ENCODE measurements around the gene TGFBR3. TPM values are rescaled to one million over a fixed set of nuclear protein-coding genes. Genes with fewer than 3 reads are reported as not detected.
"Not testable (repeated sequence)": the region's sequence is repeated elsewhere in the genome, so short reads cannot be mapped to it uniquely, and the experiment has no call there.

The TGFBR3 gene
- total RNA-seq, 1 donor from 2014 or later: 6.9 TPM

DNA sequence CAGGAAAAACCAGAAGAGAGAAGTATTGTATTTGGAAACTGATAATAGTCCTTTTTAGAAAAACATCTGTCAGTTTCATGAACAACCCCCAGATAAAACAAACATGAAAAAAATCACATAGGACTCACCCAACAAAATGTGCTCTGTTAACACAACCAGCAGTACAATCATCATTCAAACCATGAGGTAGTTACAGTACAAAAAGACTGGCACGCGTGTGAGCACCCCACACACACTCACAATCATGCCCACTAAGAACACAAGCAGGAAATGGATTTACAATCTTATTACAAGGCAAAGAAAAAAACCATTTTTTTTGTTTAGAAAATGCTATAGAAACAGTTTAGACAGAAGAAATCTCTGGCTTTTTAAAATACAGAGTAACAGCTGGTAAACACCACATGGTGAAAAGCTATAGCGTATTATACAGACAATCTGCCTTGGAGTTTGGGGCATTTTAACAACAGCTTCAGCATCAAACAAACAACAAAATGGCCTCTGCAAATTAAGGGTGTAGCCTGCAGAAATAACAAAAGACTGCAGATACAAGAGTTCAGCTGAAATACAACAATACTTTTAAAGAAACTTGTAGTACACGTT lies 205.3 kb downstream of the TGFBR3 start:
- no peak for DNase-seq

- no peak for DNase-seq
Measured at GRCh38 chr1:91679446-91679845, 206.5 kb downstream of the TGFBR3 start.

- no peak for DNase-seq
Measured at GRCh38 chr1:91676030-91676429, 209.9 kb downstream of the TGFBR3 start.

DNA sequence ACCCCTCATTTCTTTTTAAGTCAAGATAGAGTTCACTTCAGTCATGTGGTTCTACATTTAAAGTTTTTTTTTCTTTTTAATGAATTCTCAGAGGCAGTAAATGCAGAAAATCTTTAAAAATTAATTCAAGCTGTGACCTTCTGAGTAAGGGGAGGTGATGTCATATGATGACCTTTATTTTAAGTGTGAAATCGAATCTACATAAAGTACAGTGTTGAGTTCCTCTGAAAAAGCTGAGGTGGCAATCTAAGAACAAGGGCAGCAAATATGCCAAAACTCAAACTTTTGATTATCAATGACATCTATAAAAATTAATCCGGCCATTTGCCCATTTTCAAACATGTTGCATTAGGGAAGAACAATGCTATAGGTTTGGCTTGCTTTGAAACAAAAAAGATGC lies 211.8 kb downstream of the TGFBR3 start:
- DNase-seq: no peak

DNA sequence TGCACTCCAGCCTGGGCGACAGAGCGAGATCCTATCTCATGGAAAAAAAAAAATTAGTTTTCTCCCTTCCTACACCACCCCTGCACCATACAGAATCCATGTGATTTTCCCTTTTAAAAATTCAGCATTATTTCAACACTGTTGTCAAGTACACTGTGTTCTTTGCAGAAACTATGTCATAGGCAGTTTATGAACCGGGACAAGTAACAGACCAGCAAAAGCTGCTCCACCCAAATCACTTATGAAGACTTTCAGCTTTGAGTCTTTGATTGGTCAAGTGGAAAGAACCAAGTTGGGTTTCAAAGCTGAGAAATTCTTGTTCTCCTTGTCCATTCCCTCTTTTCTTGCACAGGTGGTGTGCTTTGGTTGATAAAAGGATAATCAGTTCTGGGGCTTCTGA lies 212.3 kb downstream of the TGFBR3 start:
- no peak for DNase-seq

GRCh38 chr1:91672601-91673161 lies 213.3 kb downstream of the TGFBR3 start:
- no peak for DNase-seq

DNA sequence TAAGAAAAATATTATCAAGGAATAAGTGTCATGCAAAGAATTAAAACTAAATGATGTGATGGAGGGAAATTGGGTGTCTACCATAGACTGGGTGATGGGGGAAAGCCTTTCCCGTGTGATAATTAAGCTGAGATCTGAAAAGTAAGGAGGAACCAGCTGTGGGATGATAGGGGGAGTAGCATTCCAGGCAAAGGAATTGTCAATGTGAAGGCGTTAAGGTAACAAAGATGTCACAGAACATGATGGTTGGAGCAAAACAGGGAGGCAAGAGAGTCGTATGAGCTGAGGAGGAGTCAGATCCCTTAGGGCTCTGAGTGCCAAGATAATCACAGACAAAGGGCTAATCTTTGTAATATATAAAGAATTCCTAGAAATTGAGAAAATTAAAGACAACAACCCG lies 215.2 kb downstream of the TGFBR3 start:
- DNase-seq: no peak

DNA sequence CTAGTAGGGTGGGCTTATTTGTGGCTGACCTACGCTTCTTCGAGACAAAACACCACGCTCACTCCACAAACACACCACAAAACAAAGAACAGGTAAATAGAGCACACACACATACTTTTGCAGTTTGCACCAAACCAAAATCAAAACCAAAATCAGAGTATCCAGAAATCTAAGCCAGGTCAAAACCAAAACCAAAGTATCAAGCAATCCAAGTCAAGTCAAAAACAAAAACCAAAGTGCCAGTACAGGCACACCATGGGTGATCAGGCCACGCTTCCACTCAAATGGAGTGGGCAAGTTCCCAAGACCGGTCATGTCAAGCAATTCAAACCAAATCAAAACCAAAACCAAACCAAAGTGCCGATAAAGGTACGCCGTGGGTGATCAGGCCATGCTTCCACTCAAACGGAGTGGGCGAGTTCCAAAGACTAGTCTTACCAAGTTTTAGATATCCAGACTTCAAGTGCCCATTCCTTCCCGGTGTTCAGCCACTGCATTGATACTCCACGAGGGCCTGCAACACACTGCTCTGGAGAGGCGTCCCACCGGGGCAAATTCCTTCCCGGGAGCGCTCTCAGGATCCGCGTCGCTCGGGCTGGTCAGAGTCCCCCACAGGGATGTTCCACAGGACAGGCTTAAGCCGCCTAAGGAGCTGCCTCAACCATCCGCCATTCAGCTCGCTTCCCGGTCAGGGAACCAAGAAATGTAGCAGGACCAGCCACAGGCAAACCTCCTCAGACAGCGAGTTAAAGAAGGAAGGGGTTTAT lies 216.2 kb downstream of the TGFBR3 start:
- DNase-seq: no peak

DNA sequence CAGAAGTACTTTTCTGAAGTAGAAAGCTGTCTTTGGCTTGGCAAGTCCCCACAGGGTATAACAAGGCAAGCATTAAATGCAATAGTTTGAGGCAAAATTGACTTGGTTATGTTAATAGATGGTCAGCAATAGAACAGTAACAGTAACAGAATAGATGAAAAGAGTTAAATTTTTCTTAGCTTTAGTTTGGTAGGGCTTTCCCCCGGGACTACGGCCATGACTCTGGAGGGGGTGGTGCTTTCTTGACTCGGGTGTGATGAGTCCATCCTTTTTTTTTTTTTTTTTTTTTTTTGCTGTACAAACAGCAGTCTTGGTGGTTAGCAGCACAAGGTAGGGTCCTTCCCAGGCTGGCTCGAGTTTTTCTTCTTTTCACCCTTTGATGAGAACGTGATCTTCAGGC lies 219.3 kb downstream of the TGFBR3 start:
- DNase-seq: not testable (repeated sequence)

DNA sequence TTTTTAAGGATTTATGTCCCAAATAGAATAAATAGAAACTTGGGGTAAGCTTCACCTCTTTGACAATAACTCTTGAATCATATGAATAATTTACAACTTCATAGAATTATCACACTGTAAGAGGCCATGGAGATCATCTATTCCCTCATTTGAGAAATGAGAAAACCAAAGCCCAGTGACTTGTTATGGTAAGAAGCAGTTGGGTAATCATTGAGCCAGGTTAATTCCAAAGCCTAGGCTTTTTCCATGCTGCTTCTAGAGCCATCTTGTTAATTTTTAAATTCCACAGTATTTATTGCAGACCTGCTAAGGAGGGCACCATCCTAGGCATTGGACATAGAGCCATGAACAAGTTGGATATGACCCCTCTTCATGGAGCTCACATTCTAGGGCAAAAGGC lies 224.8 kb downstream of the TGFBR3 start:
- no peak for DNase-seq

GRCh38 chr1:91660708-91661107 lies 225.2 kb downstream of the TGFBR3 start:
- DNase-seq: no peak

- DNase-seq: no peak
Measured at GRCh38 chr1:91655912-91656449, 230.0 kb downstream of the TGFBR3 start.

GRCh38 chr1:91653183-91653582 lies 232.8 kb downstream of the TGFBR3 start:
- no peak for DNase-seq

DNA sequence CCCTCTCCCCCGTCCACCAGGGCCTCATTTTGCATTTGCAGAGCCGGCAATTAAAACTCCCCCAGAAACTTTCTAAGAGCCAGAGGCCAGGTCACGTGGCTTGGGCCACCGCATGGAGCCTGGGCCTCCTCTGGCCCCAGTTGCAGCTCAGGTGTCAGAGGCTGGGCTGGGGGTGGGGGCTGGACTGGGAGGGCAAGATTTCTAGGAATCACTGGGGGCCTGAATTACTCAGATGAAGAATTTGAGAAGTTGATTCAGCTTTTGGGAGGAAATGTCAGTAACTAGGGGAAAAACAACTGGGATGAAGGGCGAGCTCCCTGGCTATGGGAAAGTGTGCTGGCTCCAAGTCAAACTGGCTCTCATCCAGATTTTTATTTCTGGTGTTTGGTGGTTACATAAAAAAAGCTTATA lies 234.3 kb downstream of the TGFBR3 start:
- DNase-seq: no peak

DNA sequence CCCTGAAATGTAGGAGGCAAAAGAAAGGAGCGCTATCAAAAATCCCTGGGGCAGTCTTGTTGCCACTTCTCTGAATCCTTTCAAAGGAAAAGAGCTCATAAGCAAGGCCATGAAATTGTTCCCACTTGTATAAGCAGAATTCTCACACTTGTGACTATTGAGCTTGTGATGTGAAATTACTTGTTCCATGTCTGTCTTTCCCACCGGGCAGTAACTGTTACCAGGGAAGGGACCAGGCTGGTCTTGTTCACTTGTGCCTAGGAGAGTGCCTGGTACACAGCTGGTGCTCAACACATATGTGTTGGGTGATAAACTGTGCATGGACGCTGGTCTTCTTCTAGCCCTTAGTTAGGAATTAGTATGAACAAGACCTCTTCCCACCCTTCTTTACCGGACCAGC lies 234.7 kb downstream of the TGFBR3 start:
- no peak for DNase-seq

GRCh38 chr1:91650764-91651163 lies 235.2 kb downstream of the TGFBR3 start:
- no peak for DNase-seq

DNA sequence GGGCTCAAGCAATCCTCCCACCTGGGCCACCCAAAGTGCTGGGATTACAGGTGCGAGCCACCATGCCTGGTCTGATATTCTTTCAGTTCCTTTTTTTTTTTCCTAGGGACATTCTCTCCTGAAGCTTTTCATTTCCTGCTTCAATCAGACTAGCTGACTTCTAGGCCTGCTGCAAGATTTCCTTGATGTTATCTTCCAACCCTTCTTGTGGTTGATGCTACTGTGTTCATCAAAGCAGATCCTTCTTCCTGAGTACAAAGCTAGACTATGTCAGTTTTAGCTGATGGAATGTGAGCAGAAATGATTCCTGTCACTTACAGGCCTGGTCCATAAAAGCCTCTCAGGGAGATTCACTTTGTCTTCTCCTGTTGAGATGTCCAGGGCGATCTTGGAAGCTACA lies 238.9 kb downstream of the TGFBR3 start:
- no peak for DNase-seq

DNA sequence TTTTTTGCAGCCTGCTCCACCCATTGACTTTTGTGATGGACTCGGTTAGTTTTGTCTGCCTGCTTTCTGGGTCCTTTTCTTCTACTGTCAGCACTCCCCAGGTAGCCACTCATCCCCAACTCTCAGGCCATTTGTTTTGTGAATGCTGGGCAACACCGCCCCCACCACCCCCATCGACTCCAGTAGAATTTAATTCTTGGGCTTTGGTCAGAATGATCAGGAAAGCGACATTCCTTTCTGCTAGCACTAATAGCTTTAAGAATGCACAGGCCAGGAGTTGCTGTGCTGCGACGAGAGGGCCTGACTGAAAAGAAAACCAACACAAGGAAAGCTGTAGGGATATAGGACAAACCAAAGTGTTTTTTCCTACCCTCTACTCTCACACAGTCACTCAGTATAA lies 240.9 kb downstream of the TGFBR3 start:
- no peak for DNase-seq

DNA sequence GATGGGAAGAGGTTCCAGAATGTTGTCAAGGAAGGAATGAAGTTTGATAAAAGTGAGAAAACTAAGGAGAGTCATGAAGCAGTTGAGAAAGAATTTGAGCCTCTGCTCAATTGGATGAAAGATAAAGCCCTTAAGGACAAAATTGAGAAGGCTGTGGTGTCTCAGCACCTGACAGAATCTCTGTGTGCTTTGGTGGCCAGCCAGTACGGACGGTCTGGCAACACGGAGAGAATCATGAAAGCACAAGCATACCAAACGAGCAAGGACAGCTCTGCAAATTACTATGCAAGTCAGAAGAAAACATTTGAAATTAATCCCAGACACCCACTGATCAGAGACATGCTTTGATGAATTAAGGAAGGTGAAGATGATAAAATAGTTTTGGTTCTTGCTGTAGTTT lies 242.5 kb downstream of the TGFBR3 start:
- no peak for DNase-seq

- DNase-seq: no peak
Measured at GRCh38 chr1:91640877-91641526, 244.9 kb downstream of the TGFBR3 start.

- no peak for DNase-seq
Measured at GRCh38 chr1:91637539-91637994, 248.4 kb downstream of the TGFBR3 start.

GRCh38 chr1:91635763-91636162 lies 250.2 kb downstream of the TGFBR3 start:
- DNase-seq: no peak

DNA sequence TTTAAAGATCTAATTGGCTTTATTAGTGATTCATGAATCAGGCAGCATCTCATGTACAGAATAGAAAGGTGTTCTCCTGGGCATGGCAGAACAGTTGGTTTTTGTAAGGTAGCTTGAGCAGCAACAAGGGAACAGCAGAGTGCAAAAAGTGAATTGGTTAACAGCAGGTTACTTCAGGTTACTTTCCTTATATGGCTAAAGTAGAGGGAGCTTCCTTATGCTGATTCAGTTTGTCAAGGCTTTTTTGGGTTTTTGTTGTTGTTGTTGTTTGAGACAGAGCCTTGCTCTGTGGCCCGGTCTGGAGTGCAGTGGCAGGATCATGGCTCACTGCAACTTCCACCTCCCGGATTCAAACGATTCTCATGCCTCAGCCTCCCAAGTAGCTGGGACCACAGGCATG lies 252.5 kb downstream of the TGFBR3 start:
- DNase-seq: no peak

Data from occipital lobe (tissue), 2 donors.